ENCODE measurements around the gene SMIM20.

- no peak for TF ChIP-seq RBFOX2 (IDR thresholded peaks at IDR 0.05; ENCODE audit: low read depth, low read length)
- no peak for TF ChIP-seq ZNF197 (CRISPR knock-in tag; IDR thresholded peaks at IDR 0.05; ENCODE audit: low read depth)
- no peak for TF ChIP-seq EP300 (IDR thresholded peaks at IDR 0.05; ENCODE audit: low read length)
- TF ChIP-seq SNRNP70 (optimal IDR thresholded peaks at IDR 0.05; ENCODE audit: low read depth, low read length), result no peak
- TF ChIP-seq FOXK1 (CRISPR knock-in tag; IDR thresholded peaks at IDR 0.05; ENCODE audit: borderline replicate concordance), result no peak
- no peak for TF ChIP-seq ZNF444 (CRISPR knock-in tag; IDR thresholded peaks at IDR 0.05)
- TF ChIP-seq SP2 (IDR thresholded peaks at IDR 0.05; ENCODE audit: extremely low read depth, low read depth, low read length, poor library complexity, severe bottlenecking), result no peak
- no peak for TF ChIP-seq U2AF1 (optimal IDR thresholded peaks at IDR 0.05; ENCODE audit: low read depth, low read length)
- no peak for TF ChIP-seq GATAD2A (IDR thresholded peaks at IDR 0.05)
- TF ChIP-seq ZNF124 (CRISPR knock-in tag; IDR thresholded peaks at IDR 0.05), result no peak
- no peak for TF ChIP-seq ZHX1 (conservative IDR thresholded peaks at IDR 0.05; ENCODE audit: low read length)
- TF ChIP-seq REST (IDR thresholded peaks at IDR 0.05; ENCODE audit: borderline replicate concordance), result no peak
- TF ChIP-seq REST (CRISPR knock-in tag; IDR thresholded peaks at IDR 0.05; ENCODE audit: low read depth), result no peak
These were observed 8.6 kb upstream of the SMIM20 start for GRCh38 chr4:25905371-25905770.
